Testis (tissue), 3 donors: Measurements from ENCODE around the gene MOV10L1. TPM values are rescaled to one million over a fixed set of nuclear protein-coding genes. Genes with fewer than 3 reads are reported as not detected.

Source experiments
- DNase-seq: peaks from one replicate; pipeline ENCODE4 v3.0.0-alpha.2; 2019
- H3K27ac ChIP-seq, 2 donors: fragments of 200-600 bp; sonication (generic); one replicate each; pipeline ENCODE4 v1.5.1; 2019
- H3K27me3 ChIP-seq: fragments of 200-600 bp; sonication (generic); one replicate; pipeline ENCODE4 v1.5.1; 2019
- H3K36me3 ChIP-seq: fragments of 200-600 bp; sonication (generic); one replicate; pipeline ENCODE4 v1.5.1; 2017; ENCODE audit warnings: low read depth; ENCODE audit errors: missing control alignments
- H3K4me1 ChIP-seq: fragments of 200-600 bp; sonication (generic); one replicate; pipeline ENCODE4 v1.5.1; 2019
- H3K4me3 ChIP-seq, 2 donors: fragments of 200-600 bp; sonication (generic); one replicate each; pipeline ENCODE4 v1.5.1; 2017 to 2019
- H3K9me3 ChIP-seq: fragments of 200-600 bp; sonication (generic); one replicate; pipeline ENCODE4 v1.5.1; 2017
- CTCF ChIP-seq, 3 experiments: fragments of 450-650 bp in 2 of 3; fragments of 200-600 bp in 1 of 3; sonication (generic) in 1 of 3; IDR thresholded peaks; one replicate each; pipeline ENCODE4 v1.5.1; 2016 to 2019; ENCODE audit warnings: antibody characterized with exemption in 3 of 3, mild to moderate bottlenecking in 2 of 3, moderate library complexity in 1 of 3
- POLR2A ChIP-seq: fragments of 450-650 bp; IDR thresholded peaks from one replicate; pipeline ENCODE4 v1.6.1; 2017; ENCODE audit warnings: antibody characterized with exemption, mild to moderate bottlenecking, moderate library complexity
- WGBS, 2 donors: methylation state at CpG; one replicate each; pipeline ENCODE4 v1.1.5; 2018; 5-methylcytosine and 5-hydroxymethylcytosine counted together
- intact Hi-C: fragments of 100-400 bp; cut with DNase I; formaldehyde crosslinking; loops from one replicate; pipeline ENCODE4 v1.15.1; 2023; ENCODE audit warnings: low total_unique reads
- polyA plus RNA-seq: library from polyadenylated mRNA; stranded (reverse); fragments of 350-450 nt; fragmentation: Illumina TruSeq; extraction: RNeasy Lipid Tissue Mini Kit (QIAGEN cat#74804); gene quantifications from one replicate; pipeline ENCODE4 v1.2.3, GENCODE V29; 2014; ENCODE audit warnings: low read depth, low replicate concordance; ENCODE audit not compliant: insufficient read depth
- total RNA-seq, 2 donors: library from RNA; depleted of rRNA; stranded (reverse); fragments of >200 nt; gene quantifications; one replicate each; pipeline ENCODE4 v1.2.3, GENCODE V29; 2016

Gene MOV10L1
- total and polyA plus RNA-seq, 3 donors from 2014 or later: 48.4 to 73.3 (median 62.4) TPM

- Histone ChIP-seq H3K4me3 (no peak overlapping the region), H3K36me3 (no peaks in the 10 kb centered on the region), H3K9me3 (no peaks in the 10 kb centered on the region), H3K27ac (no peak overlapping the region), H3K27me3 (no peaks in the 10 kb centered on the region), H3K4me1 (no peaks in the 10 kb centered on the region)
- WGBS, 2 donors: 74 to 75% methylated on average over 10 of the region's 10 CpGs
- intact Hi-C loops: no loop called here
- no peak for TF ChIP-seq CTCF (IDR thresholded peaks at IDR 0.05)
- TF ChIP-seq POLR2A: no peak
- DNase-seq: no peak
Measured at GRCh38 chr22:50101870-50102565, 12.2 kb downstream of the MOV10L1 start.

GRCh38 chr22:50102946-50103345, 13.1 kb downstream of the MOV10L1 start:
- Histone ChIP-seq H3K4me3 (no peak overlapping the region), H3K9me3 (no peaks in the 10 kb centered on the region), H3K27me3 (no peaks in the 10 kb centered on the region), H3K27ac (no peak overlapping the region), H3K4me1 (no peaks in the 10 kb centered on the region), H3K36me3 (no peaks in the 10 kb centered on the region)
- intact Hi-C loops: no loop called here
- 59 to 61% methylated on average over 11 of the region's 11 CpGs for WGBS, 2 donors
- TF ChIP-seq POLR2A (no peak), CTCF (IDR thresholded peaks at IDR 0.05) (no peak)
- DNase-seq: no peak

DNA sequence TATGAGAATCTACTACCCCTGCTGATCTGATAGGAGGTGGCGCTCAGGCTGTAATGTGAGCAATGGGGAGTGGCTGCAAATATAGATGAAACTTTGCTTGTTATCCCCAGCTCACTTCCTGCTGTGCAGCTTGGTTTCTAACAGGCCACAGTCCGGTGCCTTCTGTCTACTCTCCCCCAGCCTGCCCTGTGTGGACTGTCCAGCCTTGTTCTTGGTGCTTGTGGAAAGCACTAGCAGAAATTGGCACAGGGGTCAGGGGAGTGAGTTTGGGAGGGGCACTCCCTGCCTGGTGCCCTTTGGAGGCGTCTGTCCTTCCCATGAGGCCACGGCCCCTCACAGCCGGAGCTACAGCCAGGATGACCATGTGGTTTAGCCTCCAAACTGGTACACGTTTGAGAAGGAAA, 14.3 kb downstream of the MOV10L1 start:
- no peak overlapping the region for H3K4me3 ChIP-seq
- H3K4me1 ChIP-seq: no peaks in the 10 kb centered on the region
- no peaks in the 10 kb centered on the region for H3K36me3 ChIP-seq
- no peaks in the 10 kb centered on the region for H3K9me3 ChIP-seq
- WGBS, 2 donors: 88 to 94% methylated on average over 6 of the region's 6 CpGs
- H3K27ac ChIP-seq: no peak overlapping the region
- intact Hi-C loops: no loop called here
- TF ChIP-seq CTCF (IDR thresholded peaks at IDR 0.05) (no peak), POLR2A (no peak)
- H3K27me3 ChIP-seq: no peaks in the 10 kb centered on the region
- DNase-seq: no peak

DNA sequence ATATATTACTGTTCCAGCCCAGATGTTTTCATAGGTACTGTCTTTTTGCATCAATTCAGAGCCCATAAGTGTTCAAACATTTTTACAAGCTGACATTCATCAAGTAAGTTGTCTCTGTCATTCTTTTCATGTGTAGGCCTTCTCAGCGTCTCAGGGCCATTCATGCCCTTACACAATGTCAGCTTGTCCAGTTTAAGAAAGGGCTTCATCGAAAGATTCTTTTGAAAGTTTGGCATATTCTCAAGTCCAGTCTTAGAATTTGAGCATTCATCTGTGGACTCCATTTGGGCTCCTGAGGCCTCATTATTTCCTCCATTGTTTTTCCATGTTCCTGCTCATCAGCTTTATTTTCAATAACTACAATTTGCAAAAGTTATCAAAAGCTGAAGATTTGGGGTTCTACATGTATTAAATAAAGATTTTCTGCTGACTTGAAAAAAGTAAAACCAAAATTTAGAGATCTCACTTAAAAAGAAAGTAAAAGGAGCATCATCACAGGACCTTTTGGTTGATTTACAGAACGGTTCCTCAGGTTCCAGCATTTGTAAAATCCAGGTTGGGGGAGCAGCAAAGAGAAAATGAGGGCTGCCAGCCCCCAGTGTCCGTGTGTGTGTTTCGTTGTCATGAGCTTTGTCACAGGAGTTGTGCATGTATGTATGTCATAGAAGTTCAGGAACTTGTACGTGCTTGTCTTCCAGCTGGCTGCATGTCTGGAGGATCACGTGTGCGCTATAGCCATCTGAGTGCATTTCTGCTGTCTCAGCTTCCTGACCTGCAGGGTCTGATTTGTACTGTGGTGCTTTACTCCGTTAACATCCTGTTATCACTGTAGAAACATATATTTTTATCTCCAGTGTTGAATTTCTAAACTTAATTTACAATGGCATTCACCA, 15.6 kb downstream of the MOV10L1 start:
- H3K9me3 ChIP-seq: no peaks in the 10 kb centered on the region
- H3K4me3 ChIP-seq: no peak overlapping the region
- intact Hi-C loops: no loop called here
- no peaks in the 10 kb centered on the region for H3K36me3 ChIP-seq
- no peaks in the 10 kb centered on the region for H3K4me1 ChIP-seq
- DNase-seq: no peak
- 65 to 75% methylated on average over 9 of the region's 9 CpGs for WGBS, 2 donors
- H3K27ac ChIP-seq: no peak overlapping the region
- no peaks in the 10 kb centered on the region for H3K27me3 ChIP-seq
- TF ChIP-seq CTCF (IDR thresholded peaks at IDR 0.05) (no peak), POLR2A (no peak)
